Vagina (tissue), 2 donors: Measurements from ENCODE around the gene OR51S1.

Source experiments
- CTCF ChIP-seq, 3 experiments: fragments of 450-650 bp in 2 of 3; fragments of 200-600 bp in 1 of 3; sonication (generic) in 1 of 3; IDR thresholded peaks; one replicate each; pipeline ENCODE4 v1.5.1; 2017 to 2019; ENCODE audit warnings: antibody characterized with exemption in 3 of 3, mild to moderate bottlenecking in 2 of 3, moderate library complexity in 2 of 3
- POLR2A ChIP-seq, 2 donors: fragments of 450-650 bp; IDR thresholded peaks; one replicate each; pipeline ENCODE4 v1.6.1; 2017; ENCODE audit warnings: antibody characterized with exemption in 2 of 2, mild to moderate bottlenecking in 2 of 2, moderate library complexity in 2 of 2

GRCh38 chr11:4891996-4892640, 43.1 kb upstream of the OR51S1 start:
- no peak for TF ChIP-seq POLR2A (IDR thresholded peaks at IDR 0.05)
- no peak for TF ChIP-seq CTCF (IDR thresholded peaks at IDR 0.05)
